GM13977 (cell line): ENCODE results near the gene TIMM21.

Experiments used
- DNase-seq: peaks from one replicate; pipeline ENCODE4 v3.0.0; 2012; ENCODE audit warnings: low spot score
- CTCF ChIP-seq: IDR thresholded peaks from 2 replicates; pipeline ENCODE4 v1.5.1; 2012; ENCODE audit warnings: mild to moderate bottlenecking, control low read depth; ENCODE audit not compliant: insufficient read depth; ENCODE audit errors: extremely low read depth, missing control alignments
- in situ Hi-C: fragments of 300-500 bp; cut with MboI; formaldehyde crosslinking; loops from one replicate; pipeline ENCODE4 v1.12.0; 2022; ENCODE audit warnings: low sequenced_read_pairs, low pct_unique_long_range_greater_than_20kb, mixed read lengths, inconsistent platforms; ENCODE audit not compliant: unreplicated experiment

Gene TIMM21

DNA sequence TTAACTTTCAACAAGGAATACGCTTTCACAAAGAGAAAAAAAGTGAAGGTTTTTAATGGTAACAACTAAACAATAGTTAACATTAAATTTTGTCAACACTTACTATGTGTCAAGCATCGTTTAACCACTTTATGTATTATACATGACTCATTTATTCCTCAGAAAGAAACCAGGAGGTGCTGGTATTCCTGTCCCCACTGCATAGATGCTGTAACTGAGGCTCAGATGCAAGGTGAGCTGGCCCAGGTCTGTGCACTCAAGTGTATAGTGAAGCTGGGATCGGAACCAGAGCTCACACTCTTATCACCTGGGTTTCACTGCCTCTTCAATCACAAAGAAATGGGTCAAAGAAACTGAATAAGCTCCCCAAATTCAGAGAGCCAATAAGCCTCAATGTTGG lies 17.2 kb upstream of the TIMM21 start:
- DNase-seq = no peak
- in situ Hi-C loops = no loop called here
- no peak for TF ChIP-seq CTCF

DNA sequence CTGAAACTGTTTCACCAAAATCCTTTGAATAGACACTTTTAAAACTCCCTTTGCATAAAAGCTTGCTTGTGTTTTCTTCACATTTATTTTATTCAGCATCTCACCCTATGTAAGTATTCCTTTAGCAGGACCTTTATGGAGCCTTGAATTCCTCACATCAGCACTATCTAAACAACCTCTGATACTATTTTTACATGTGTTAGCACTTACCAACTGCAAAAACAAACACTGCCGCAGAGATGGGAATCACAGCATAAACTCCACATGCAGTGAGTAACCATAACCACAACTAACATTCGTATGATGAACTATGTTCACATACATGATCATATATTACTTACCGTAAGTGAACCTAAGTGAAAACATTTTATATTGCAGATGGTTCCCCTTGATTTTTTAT lies 16.1 kb upstream of the TIMM21 start:
- no peak for DNase-seq
- no peak for TF ChIP-seq CTCF
- in situ Hi-C loops = no loop called here

- TF ChIP-seq CTCF = no peak
- DNase-seq = no peak
- in situ Hi-C loops = no loop called here
These were observed 10.3 kb upstream of the TIMM21 start for GRCh38 chr18:74137920-74138538.

DNA sequence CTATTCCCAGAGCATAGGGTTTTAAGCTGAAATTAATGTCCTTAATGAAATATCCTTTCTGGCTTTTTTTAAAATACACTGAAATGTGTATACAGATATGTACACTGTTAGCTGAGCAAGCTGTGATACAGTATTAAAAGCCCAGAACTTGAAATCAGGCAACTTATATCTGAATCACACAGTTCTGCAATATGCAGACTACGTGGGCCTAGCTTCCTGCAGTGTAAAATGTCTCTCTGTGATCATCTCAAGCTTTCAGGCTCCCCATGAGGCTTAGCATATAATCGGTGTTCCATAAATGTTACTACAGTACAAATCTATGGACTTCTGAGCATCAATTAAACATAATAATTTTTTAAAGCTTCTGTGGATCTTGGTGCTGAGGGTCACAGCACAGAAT lies 8.9 kb upstream of the TIMM21 start:
- DNase-seq = no peak
- in situ Hi-C loops = no loop called here
- no peak for TF ChIP-seq CTCF

GRCh38 chr18:74139888-74140287 lies 8.4 kb upstream of the TIMM21 start:
- peak; percentile 32 for DNase-seq

GRCh38 chr18:74140582-74140981 lies 7.7 kb upstream of the TIMM21 start:
- in situ Hi-C loops = no loop called here
- TF ChIP-seq CTCF = no peak
- DNase-seq = no peak

More at GRCh38 chr18:74139888-74140287, 8.4 kb upstream of the TIMM21 start:
- no peak for TF ChIP-seq CTCF
- in situ Hi-C loops = no loop called here
